GM12878 (cell line): ENCODE data around the gene NACA. TPM values are rescaled to one million over a fixed set of nuclear protein-coding genes. Genes with fewer than 3 reads are reported as not detected.

Experiments used
- CHD2 ChIP-seq: IDR thresholded peaks from 2 replicates; pipeline ENCODE4 v1.6.1; 2011; ENCODE audit warnings: low read depth, low read length, improper control_type of control experiment, borderline replicate concordance
- EP300 ChIP-seq, 2 experiments: fragments of 150-350 bp in 1 of 2; IDR thresholded peaks; 2 replicates each; pipeline ENCODE4 v1.6.1; 2011 to 2012; ENCODE audit warnings: low read depth in 2 of 2, low read length in 2 of 2, borderline replicate concordance in 1 of 2, improper control_type of control experiment in 1 of 2, inconsistent platforms in 1 of 2; ENCODE audit not compliant: control insufficient read depth in 1 of 2
- PAX5 ChIP-seq: IDR thresholded peaks from 2 replicates; pipeline ENCODE4 v1.6.1; 2011; ENCODE audit warnings: low read depth, low read length, borderline replicate concordance
- PAX8 ChIP-seq: fragments of 450-650 bp; IDR thresholded peaks from 2 replicates; pipeline ENCODE4 v1.6.1; 2017; ENCODE audit warnings: mild to moderate bottlenecking, moderate library complexity
- POLR2A ChIP-seq: IDR thresholded peaks from 2 replicates; pipeline ENCODE4 v1.6.1; 2011; ENCODE audit warnings: low read depth, mild to moderate bottlenecking, low read length
- POU2F2 ChIP-seq: IDR thresholded peaks from 3 replicates; pipeline ENCODE4 v1.6.1; 2011; ENCODE audit warnings: low read depth, mild to moderate bottlenecking, low read length, borderline replicate concordance
- RFX5 ChIP-seq: IDR thresholded peaks from 2 replicates; pipeline ENCODE4 v1.6.1; 2011; ENCODE audit warnings: low read depth, low read length, improper control_type of control experiment
- SIX5 ChIP-seq: IDR thresholded peaks from 2 replicates; pipeline ENCODE4 v1.6.1; 2011; ENCODE audit warnings: mild to moderate bottlenecking, low read depth, low read length, moderate library complexity; ENCODE audit not compliant: severe bottlenecking
- SRF ChIP-seq, 2 experiments: IDR thresholded peaks; 2 replicates each; pipeline ENCODE4 v1.6.1; 2011; ENCODE audit warnings: low read depth in 2 of 2, low read length in 2 of 2, mild to moderate bottlenecking in 1 of 2, moderate library complexity in 1 of 2
- polyA plus RNA-seq, 11 experiments: library from polyadenylated mRNA; depleted of rRNA in 4 of 11; unstranded in 6 of 11; stranded (reverse) in 5 of 11; fragments of >200 nt; fragmentation: Nextera tagmentation in 4 of 11; fragmentation: Illumina TruSeq in 1 of 11; extraction: Ambion mirVana in 4 of 11; extraction: Trizol in 1 of 11; gene quantifications; 1 replicate in 1 of 11; 2 replicates in 10 of 11; pipeline versions ENCODE4 v1.2.1 to v1.2.3, GENCODE V29; 2011 to 2016; ENCODE audit warnings: inconsistent platforms in 2 of 11, missing spikeins in 2 of 11, low read depth in 1 of 11
- total RNA-seq, 4 experiments: library from RNA; depleted of rRNA in 3 of 4; stranded (reverse); fragments of >200 nt in 3 of 4; fragmentation: Illumina TruSeq in 1 of 4; extraction: Trizol in 1 of 4; gene quantifications; 2 replicates each; pipeline versions ENCODE4 v1.2.1 to v1.2.3, GENCODE V29; 2013 to 2021
- TF ChIP-seq, protein P1 (sequence below): fragments of 450-650 bp; formaldehyde crosslinking; IDR thresholded peaks from 2 replicates; pipeline ENCODE4 v1.4.0; 2020; ENCODE audit warnings: mild to moderate bottlenecking, moderate library complexity
- TF ChIP-seq, protein P2 (sequence below): fragments of 450-650 bp; IDR thresholded peaks from 2 replicates; pipeline ENCODE4 v1.6.1; 2016; ENCODE audit warnings: mild to moderate bottlenecking
- TF ChIP-seq, protein P3 (sequence below): fragments of 150-350 bp; IDR thresholded peaks from 2 replicates; pipeline ENCODE4 v1.6.1; 2016; ENCODE audit warnings: low read depth, low read length

NACA gene
- total and polyA plus RNA-seq, 10 of the 15 experiments (the other 5 are each of a cell fraction or from before 2014, with no cell fraction given): 1,181 to 2,782 (median 1,905) TPM

DNA sequence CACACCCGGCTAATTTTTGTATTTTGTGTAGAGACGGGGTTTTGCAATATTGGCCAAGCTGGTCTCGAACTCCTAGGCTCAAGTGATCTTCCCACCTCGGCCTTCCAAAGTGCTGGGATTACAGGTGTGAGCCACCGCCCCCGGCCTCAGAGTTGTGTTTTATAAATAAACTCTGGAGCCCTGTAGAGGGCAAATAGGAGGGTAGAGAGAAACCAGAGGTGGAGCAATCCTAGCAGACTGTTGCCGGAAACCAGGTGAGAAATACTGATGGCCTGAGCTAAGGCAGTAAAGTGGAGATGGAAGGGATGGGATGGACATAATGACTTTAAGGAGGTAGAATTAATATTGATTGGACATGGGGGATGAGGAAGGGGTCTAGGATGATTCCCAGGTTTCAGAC, 35.4 kb upstream of the NACA start (continued):
- TF ChIP-seq, protein P1, sequence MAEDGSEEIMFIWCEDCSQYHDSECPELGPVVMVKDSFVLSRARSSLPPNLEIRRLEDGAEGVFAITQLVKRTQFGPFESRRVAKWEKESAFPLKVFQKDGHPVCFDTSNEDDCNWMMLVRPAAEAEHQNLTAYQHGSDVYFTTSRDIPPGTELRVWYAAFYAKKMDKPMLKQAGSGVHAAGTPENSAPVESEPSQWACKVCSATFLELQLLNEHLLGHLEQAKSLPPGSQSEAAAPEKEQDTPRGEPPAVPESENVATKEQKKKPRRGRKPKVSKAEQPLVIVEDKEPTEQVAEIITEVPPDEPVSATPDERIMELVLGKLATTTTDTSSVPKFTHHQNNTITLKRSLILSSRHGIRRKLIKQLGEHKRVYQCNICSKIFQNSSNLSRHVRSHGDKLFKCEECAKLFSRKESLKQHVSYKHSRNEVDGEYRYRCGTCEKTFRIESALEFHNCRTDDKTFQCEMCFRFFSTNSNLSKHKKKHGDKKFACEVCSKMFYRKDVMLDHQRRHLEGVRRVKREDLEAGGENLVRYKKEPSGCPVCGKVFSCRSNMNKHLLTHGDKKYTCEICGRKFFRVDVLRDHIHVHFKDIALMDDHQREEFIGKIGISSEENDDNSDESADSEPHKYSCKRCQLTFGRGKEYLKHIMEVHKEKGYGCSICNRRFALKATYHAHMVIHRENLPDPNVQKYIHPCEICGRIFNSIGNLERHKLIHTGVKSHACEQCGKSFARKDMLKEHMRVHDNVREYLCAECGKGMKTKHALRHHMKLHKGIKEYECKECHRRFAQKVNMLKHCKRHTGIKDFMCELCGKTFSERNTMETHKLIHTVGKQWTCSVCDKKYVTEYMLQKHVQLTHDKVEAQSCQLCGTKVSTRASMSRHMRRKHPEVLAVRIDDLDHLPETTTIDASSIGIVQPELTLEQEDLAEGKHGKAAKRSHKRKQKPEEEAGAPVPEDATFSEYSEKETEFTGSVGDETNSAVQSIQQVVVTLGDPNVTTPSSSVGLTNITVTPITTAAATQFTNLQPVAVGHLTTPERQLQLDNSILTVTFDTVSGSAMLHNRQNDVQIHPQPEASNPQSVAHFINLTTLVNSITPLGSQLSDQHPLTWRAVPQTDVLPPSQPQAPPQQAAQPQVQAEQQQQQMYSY (CRISPR knock-in tag): no peak
- TF ChIP-seq, protein P2, sequence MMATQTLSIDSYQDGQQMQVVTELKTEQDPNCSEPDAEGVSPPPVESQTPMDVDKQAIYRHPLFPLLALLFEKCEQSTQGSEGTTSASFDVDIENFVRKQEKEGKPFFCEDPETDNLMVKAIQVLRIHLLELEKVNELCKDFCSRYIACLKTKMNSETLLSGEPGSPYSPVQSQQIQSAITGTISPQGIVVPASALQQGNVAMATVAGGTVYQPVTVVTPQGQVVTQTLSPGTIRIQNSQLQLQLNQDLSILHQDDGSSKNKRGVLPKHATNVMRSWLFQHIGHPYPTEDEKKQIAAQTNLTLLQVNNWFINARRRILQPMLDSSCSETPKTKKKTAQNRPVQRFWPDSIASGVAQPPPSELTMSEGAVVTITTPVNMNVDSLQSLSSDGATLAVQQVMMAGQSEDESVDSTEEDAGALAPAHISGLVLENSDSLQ: no peak
- TF ChIP-seq POLR2A (no peak), POU2F2 (no peak), CHD2 (no peak), PAX5 (no peak), SRF (IDR thresholded peaks at IDR 0.05; ENCODE audit: low read depth in 2 of 2, low read length in 2 of 2) (no peak), RFX5 (no peak), SIX5 (no peak), PAX8 (no peak), EP300 (IDR thresholded peaks at IDR 0.05; ENCODE audit: borderline replicate concordance in 1 of 2, control insufficient read depth in 1 of 2, low read depth in 2 of 2, low read length in 2 of 2) (no peak)
- TF ChIP-seq, protein P3, sequence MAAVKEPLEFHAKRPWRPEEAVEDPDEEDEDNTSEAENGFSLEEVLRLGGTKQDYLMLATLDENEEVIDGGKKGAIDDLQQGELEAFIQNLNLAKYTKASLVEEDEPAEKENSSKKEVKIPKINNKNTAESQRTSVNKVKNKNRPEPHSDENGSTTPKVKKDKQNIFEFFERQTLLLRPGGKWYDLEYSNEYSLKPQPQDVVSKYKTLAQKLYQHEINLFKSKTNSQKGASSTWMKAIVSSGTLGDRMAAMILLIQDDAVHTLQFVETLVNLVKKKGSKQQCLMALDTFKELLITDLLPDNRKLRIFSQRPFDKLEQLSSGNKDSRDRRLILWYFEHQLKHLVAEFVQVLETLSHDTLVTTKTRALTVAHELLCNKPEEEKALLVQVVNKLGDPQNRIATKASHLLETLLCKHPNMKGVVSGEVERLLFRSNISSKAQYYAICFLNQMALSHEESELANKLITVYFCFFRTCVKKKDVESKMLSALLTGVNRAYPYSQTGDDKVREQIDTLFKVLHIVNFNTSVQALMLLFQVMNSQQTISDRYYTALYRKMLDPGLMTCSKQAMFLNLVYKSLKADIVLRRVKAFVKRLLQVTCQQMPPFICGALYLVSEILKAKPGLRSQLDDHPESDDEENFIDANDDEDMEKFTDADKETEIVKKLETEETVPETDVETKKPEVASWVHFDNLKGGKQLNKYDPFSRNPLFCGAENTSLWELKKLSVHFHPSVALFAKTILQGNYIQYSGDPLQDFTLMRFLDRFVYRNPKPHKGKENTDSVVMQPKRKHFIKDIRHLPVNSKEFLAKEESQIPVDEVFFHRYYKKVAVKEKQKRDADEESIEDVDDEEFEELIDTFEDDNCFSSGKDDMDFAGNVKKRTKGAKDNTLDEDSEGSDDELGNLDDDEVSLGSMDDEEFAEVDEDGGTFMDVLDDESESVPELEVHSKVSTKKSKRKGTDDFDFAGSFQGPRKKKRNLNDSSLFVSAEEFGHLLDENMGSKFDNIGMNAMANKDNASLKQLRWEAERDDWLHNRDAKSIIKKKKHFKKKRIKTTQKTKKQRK: no peak
